SW 1271 (cell line): ENCODE data around the gene INSL6.
A peak's percentile ranks its signal among the peaks of the same experiment; 100 is the strongest.
"Not testable (repeated sequence)": the region's sequence is repeated elsewhere in the genome, so short reads cannot be mapped to it uniquely, and the experiment has no call there.

Experiments
- DNase-seq, 2 experiments: peaks; one replicate each; lab custom pipeline; 2025; lab: John Stamatoyannopoulos, UW

INSL6 gene, protein sequence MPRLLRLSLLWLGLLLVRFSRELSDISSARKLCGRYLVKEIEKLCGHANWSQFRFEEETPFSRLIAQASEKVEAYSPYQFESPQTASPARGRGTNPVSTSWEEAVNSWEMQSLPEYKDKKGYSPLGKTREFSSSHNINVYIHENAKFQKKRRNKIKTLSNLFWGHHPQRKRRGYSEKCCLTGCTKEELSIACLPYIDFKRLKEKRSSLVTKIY

DNA sequence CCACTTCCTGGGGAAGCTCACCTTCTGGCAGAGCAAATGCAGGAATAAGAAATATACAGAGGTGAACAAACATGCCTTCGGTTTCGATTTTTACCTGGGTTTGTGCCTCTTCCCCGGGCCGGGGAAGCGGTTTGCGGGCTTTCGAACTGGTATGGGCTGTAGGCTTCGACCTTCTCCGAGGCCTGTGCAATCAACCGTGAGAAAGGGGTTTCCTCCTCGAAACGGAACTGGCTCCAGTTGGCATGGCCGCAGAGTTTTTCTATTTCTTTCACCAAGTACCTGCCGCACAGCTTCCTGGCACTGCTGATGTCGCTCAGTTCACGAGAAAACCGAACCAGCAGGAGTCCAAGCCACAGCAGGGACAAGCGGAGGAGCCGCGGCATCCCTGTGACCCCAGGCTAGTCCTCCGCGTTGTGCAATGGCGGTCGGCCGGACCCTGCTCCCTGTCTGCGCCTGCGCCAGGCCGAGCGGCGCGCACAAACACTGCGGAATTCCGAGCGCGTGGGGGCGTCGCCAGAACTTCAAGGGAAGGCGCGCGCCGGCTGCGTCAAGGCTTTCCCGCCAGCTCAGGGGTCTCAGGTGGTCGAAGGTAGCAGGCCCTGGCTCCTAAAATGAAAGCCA, at the start of gene INSL6:
TSS of gene INSL6 (minus strand) at position 420 of the 621 bp plus-strand sequence. CDS start at position 383, 37 bp downstream.
- no peak for DNase-seq

DNA sequence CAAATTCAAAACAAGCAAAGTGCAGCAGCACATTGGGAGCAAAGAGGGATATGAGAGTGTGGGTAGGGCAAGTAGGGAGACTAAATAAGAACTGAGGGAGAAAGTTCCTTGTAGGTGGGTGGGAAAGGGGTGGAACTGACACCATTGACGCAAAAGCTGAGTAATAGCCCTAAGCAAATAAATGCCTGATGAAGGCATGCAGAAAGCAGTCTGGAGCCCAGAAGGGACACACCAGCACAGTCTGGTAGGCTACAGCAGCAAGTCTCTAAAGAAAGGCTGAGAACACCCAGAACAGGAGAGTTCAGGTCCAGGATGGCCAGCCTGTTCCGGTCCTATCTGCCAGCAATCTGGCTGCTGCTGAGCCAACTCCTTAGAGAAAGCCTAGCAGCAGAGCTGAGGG, 45.8 kb upstream of the INSL6 start, which contains the start of gene INSL4:
TSS of gene INSL4 (plus strand) at position 208 of the 400 bp plus-strand sequence. CDS start at position 313, 105 bp downstream.
- DNase-seq: no peak

DNA sequence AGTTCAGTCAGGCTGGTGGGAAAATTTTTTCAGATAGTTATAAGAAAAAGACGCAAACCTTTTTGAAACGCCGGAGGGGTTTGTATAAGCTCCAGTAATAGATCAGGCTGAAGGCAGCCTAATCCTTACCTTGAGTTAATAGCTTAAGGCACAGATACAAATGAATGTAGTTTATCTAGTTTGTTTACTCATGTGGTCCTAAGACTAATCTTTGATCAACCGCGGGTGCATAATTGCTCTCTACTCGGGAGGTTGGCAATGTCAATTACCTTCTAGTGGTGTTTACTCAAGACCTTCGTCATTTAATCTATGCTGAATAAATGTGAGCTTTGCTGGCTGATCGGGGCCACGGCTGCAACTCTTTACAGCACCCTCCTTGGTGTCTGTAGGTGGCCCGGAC, 45.1 kb upstream of the INSL6 start:
- DNase-seq: no peak

DNA sequence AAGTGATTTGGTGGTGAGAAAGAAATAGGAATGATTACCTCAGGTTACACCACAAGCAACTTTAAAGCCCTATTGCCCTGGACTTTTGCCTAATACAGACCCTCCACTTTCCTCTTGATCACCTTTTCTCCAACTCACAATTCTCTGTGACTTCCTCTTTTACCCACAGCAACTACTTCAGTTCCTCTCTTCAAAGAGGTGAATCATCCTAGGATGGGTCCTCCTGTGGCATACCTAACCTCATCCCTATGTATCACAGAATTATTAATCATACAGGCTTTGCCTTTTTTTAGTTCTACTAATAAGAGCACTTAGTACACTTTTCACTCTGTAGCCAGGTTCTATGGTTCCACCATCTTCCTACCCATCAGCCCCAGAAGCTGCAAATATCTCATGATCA, 19.6 kb upstream of the INSL6 start:
- no peak for DNase-seq

DNA sequence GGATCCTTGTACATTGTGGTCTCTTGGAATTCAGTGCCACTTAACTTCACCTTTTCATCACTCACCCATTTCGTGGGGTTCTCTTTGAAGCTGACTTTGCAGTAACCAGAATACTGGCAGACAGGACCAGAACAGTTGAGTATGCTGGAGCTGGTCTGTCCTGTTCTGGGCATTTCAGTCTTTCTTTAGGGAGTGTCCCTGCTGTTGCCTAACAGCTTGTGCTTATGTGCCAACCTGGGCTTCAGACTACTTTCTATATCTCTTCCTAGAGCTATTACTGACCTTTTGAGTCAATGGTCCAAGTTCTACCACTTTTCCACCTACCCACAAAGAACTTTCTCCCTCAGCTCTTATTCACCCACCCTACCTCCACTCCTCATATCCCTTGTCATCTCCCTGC, 10.0 kb upstream of the INSL6 start:
- DNase-seq: no peak

DNA sequence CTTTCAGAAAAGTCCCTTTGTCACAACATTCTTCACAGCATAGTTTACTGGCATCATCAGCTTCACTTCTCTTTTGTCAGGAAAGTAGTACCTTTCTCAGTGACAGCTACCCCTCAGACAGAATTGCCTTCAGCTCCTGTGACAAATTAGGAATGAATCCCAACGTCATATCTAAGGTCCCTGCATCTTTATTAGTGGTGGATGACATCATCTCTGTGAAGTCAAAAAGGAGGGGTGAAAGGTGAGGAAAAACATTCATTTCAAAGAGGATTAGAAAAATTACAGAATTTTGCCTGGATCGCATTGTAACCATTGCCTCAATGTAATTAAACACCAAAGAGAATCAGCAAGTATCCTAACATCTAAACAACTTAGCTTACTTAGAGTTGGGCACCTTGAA, 7.9 kb upstream of the INSL6 start:
- no peak for DNase-seq

DNA sequence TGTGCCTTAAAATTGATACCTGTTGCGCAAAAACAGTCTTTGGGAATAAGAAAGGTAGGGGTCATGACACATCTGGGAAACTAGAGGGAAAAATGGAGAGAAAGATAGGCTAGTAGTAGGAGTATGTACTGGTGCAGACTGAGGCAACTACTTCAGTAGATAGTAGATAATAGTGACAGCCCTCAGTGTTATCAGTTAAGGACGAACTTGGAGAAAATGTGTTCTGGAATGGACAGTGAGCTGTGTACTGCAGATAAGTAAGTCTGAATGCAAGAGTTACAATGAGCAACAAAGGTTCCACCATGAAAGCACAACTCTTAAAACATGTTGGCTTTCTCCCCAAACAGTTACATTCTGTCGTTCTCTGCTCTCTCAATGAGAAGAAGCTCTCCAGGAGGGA, 6.5 kb upstream of the INSL6 start:
- no peak for DNase-seq

DNA sequence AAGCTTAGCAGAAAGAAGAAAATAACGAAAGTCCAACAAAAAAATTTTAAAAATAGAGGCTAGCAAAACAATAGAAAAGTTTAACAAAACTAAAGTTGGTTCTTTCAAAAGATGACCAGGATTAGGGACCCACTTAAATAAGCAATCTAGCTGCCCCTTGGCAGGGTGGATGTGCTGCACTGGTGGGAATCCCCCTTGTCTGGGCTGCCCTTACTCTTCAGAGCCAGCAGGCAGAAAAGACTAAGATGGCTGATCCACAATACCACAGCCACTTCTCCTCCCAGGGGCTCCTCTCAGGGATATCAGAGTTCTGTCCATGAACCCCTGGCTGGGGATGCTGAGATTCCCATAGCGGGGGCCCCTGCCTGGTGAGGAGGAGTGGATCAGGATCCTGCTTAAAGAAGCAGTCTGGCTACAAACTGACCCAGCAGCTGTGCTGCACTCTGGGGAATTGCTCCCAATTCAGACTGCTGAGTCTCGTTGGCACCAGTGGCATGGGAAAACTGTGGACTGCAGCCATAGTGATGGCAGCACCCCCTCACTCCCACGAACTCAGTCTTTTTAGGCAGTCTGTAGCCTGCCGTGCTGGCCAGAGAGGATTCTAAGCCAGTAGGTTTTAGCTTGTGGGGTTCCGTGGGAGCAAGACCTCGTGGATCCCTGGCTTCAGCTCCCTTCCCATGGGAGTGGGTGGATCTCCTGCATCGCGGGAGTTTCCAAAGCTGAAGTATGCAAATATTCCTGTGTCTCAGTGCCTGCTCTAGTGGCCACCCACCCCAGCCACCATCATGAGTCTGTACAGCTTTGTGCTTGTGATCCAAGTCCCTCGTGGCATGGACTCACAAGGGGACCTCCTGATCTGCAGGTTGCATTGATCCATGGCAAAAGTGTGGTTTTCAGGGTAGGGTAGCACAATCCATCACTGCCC, 2.9 kb upstream of the INSL6 start:
- no peak for DNase-seq

DNA sequence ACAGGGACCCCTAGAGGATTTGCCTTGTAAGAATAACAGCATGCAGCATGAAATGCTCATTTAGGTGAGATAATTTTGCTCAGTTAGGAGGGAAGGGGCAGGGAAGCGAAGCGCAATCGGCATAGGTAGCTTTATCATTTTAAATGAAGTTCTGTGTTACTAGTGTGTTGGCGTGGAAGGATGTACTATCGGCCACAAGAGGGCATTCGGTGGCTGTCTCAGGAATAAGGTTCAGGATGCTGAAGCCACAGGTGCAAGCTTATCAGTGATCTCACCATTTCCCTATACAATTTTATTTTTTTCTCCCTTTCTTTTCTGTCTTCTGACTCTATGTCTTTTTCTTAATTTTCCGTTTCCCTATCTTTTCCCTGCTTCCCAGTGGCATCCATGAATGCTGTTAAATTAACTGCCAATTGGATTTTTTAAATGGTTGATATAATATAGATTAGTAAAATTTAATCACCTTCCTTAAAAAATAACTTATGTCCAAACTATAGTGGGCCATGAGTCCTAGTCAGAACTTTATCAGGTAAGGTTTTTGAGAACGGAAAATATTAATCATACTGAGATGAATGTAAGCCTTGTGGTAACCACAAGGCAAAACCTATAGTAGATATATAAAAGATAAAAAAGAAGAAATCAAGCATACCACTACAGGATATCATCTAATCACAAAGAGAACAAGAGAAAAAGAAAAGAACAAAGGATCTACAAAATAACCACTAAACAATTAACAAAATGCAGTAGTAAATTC, 1.2 kb upstream of the INSL6 start:
- peak in 1 of 2 experiments; percentile 11 for DNase-seq

DNA sequence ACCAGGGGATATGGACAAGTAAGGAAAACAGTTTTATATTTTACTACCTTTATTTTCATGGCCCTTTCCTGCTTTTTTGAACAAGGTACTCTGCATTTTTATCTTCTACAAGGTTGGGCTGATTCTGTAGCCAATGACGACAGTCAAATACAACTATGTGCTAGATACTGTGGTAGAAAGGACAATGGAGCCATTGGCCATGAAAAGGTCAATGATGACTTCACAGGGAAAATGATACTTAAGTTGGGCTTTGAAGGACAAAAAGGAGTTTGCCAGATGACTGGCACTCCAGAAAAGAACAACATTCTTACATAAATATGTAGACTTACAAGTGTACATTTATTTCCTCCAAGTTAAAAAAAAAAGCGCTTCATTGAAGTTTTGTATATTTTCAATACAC, 663 bp downstream of the INSL6 start:
- no peak for DNase-seq

DNA sequence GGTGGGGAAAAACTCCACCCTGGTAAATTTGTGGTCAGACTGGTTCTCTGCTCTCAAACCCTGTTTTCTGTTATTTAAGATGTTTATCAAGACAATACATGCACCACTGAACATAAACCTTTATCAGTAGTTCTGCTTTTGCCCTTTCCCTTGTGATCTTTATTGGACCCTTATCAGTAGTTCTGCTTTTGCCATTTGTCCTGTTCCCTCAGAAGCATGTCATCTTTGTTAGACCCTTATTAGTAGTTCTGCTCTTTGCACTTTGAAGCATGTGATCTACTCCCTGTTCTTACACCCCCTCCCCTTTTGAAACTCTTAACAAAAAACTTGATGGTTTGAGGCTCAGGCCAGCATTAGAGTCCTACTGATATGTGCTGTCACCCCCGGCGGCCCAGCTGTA, 4.8 kb downstream of the INSL6 start:
- DNase-seq: not testable (repeated sequence)

DNA sequence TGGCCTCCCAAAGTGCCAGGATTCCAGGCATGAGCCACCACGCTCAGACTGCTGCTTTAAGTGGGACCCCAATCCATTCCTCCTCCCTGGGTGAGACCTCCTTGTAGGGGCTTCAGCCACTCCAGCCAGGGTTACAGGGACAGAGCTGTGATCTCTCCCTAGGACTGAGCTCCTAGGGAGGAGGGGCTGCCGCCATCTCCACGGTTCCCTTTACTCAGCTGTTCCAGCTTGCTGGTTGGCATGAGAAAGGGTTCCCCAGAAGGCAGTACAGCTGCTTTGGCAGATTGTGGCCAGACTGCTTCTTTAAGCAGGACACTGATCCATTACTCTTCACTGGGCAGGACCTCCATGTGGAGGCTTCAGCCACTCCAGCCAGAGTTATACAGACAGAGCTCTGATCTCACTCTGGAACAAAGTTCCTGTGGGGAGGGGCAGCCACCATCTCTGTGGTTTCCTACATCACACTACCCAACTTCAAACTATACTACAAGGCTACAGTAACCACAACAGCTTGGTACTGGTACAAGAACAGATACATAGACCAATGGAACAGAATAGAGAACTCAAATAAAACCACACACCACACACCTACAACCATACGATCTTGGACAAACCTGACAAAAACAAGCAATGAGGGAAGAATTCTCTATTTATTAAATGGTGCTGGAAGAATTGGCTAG, 7.2 kb downstream of the INSL6 start:
- DNase-seq: no peak

DNA sequence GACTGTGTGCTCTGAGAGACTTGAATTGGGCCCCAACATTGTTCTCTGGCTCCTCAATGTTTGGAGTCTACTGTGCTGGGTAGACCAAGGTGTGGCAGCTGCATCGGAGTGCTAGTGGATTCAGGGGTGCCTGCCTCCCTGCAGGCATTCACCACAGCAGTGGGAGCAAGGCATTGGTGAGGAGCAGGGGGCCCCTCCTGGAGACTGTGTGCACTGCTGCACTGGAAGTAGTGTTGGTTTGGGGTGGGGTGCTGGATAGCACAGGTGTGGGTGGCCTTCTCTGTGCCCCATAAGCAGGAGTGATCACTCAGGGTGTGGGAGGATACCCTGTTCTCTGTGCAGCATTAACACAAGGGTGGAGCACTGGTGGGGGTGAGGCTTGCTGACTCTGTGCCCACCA, 39.2 kb downstream of the INSL6 start:
- no peak for DNase-seq

DNA sequence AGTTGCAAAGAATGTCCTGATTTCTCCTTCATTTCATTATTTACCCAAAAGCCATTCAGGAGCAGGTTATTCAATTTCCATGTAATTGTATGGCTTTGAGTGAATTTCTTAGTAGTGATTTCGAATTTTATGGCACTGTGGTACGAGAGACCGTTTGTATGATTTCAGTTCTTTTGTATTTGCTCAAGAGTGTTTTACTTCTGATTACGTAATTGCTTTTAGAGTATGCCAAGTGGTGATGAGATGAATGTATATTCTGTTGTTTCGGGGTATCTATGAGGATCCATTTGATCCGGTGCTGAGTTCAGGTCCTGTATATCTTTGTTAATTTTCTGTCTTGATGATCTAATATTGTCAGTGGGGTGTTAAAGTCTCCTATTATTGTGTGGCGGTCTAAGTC, 41.2 kb downstream of the INSL6 start:
- DNase-seq: no peak

DNA sequence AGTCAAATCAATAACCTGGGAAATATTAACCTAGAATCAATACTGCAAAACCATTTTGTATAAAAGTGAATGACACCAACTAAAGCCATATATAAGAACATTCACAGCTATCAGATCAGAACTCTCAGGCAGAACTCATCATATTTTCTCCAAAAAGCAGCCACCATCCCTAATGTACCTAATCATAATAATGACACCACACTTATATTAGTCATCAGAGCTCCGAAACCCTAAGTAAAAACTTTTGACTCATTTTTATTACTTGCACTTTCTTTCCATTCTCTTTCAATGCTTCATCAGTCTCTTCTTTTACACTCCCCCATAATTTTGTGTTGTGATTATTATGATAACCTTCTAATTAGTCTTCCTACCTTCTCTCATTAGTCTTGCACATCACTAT, 45.3 kb downstream of the INSL6 start:
- DNase-seq: no peak

DNA sequence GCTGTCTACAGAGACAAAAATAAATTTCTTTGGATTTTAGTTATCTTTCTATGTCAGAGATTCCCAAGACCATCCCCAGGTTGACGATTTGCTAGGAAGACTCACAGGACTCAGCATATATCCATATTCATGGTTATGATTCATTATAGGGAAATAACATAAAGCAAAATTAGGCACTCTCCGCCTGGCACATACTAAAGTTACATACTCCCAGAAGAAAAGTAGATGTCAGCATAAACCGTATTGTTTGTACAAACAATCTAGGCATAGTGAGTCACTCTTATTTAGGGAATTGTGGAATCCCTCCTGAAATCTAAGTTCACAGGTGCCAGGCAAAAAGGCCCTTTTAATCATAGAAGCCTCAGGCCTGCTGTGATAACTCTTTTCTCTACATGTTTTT, 62.9 kb downstream of the INSL6 start:
- DNase-seq: no peak

DNA sequence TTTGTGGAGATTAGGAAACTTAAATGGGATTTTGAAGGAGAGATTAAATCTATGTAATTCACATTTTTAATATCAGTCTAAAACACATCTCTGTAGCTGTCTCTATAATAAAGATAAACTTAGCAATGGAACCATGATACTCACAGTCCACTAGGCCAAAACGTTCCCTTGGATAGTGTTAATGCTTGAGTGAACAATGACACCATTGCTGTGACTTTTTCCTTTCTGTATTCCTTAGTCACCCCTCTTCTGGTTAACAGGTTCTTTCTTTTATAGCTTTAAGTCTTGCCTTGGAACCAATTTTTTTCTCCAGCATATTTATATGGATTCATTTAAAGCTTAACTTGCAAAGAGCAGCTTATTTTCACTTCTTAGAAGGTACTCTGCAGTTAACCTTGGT, 63.3 kb downstream of the INSL6 start:
- DNase-seq: no peak

DNA sequence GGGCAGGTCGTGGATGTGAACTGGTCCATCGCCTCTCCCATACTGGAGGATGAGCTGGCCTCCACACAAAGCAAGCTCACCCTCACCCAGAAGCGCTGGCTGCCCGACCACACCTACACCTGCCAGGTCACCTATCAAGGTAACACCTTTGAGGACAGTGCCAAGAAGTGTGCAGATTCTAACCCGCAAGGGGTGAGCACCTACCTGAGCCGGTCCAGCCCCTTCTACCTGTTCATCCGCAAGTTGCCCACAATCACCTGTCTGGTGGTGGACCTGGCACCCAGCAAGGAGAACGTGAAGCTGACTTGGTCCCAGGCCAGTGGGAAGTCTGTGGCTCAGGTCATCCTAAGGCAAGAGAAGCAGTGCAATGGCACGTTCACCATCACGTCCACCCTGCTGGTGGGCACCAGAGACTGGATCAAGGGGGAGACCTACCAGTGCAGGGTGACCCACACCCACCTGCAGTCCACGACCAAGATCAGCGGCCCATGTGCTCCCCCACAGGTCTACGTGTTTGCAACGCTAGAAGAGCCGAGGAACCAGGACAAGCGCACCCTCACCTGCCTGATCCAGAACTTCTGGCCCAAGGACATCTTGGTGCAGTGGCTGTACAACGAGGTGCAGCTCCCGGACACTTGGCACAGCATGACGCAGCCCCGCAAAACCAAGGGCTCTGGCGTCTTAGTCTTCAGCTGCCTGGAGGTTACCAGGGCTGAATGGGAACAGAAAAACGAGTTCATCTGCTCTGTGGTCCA, 71.3 kb downstream of the INSL6 start:
- no peak for DNase-seq
